Natural killer cell (primary cell): ENCODE measurements around the gene CNNM3. TPM values are rescaled to one million over a fixed set of nuclear protein-coding genes. Genes with fewer than 3 reads are reported as not detected.
A peak's percentile ranks its signal among the peaks of the same experiment; 100 is the strongest.

ENCODE experiments used
- ATAC-seq, 3 donors: fragments of 150-1000 bp in 2 of 3; fragments of 200-7000 bp in 1 of 3; cut with Tn5 transposase; 1 replicate in 1 of 3; 2 replicates in 2 of 3; pipeline ENCODE4 v1.10.0; 2021; ENCODE audit warnings: mild to moderate bottlenecking in 2 of 3, moderate library complexity in 2 of 3
- DNase-seq, 2 donors: peaks; one replicate each; pipeline versions ENCODE4 v3.0.0 to v3.0.0-alpha.2; 2013 to 2021; ENCODE audit warnings: mixed read lengths in 1 of 2
- H3K27ac ChIP-seq: one replicate; pipeline ENCODE4 v1.5.1; 2013; ENCODE audit warnings: mild to moderate bottlenecking, low read length
- H3K27me3 ChIP-seq: one replicate; pipeline ENCODE4 v1.6.1; 2013; ENCODE audit warnings: low read length; ENCODE audit not compliant: control insufficient read depth, insufficient read depth
- H3K36me3 ChIP-seq: one replicate; pipeline ENCODE4 v1.6.1; 2013; ENCODE audit warnings: low read length; ENCODE audit not compliant: control insufficient read depth, insufficient read depth
- H3K4me1 ChIP-seq: one replicate; pipeline ENCODE4 v1.6.1; 2013; ENCODE audit warnings: low read length; ENCODE audit not compliant: control insufficient read depth, insufficient read depth
- H3K4me3 ChIP-seq: one replicate; pipeline ENCODE4 v1.5.1; 2013; ENCODE audit warnings: low read length
- H3K9me3 ChIP-seq: one replicate; pipeline ENCODE4 v1.6.1; 2013; ENCODE audit warnings: low read length; ENCODE audit not compliant: control insufficient read depth, insufficient read depth
- H3K27ac Mint-ChIP-seq, 2 donors: one replicate each; pipeline ENCODE4 v1.8.0; 2022; ENCODE audit warnings: mild to moderate bottlenecking in 2 of 2, mixed read lengths in 2 of 2, moderate library complexity in 1 of 2
- H3K27me3 Mint-ChIP-seq, 2 donors: one replicate each; pipeline ENCODE4 v1.8.0; 2022; ENCODE audit warnings: low read depth in 2 of 2, mixed read lengths in 2 of 2
- H3K36me3 Mint-ChIP-seq: one replicate; pipeline ENCODE4 v1.8.0; 2022; ENCODE audit warnings: mixed read lengths
- H3K4me1 Mint-ChIP-seq, 2 donors: one replicate each; pipeline ENCODE4 v1.8.0; 2022; ENCODE audit warnings: mixed read lengths in 2 of 2
- H3K4me3 Mint-ChIP-seq: one replicate; pipeline ENCODE4 v1.8.0; 2022; ENCODE audit warnings: mild to moderate bottlenecking, moderate library complexity, mixed read lengths
- H3K9me3 Mint-ChIP-seq, 2 donors: one replicate each; pipeline ENCODE4 v1.8.0; 2022; ENCODE audit warnings: mixed read lengths in 2 of 2
- CTCF ChIP-seq: fragments of 200-600 bp; IDR thresholded peaks from one replicate; pipeline ENCODE4 v1.8.0; 2022; ENCODE audit warnings: antibody characterized with exemption
- WGBS: methylation state at CpG from one replicate; pipeline ENCODE4 v1.1.7; 2013; ENCODE audit warnings: missing lambda C conversion rate; ENCODE audit not compliant: insufficient coverage; 5-methylcytosine and 5-hydroxymethylcytosine counted together
- intact Hi-C: fragments of 100-400 bp; cut with micrococcal nuclease; formaldehyde crosslinking; loops from one replicate; pipeline ENCODE4 v1.14.2; 2022
- total RNA-seq, 4 donors: library from RNA; stranded (reverse); fragments of 120-200 nt in 1 of 4; gene quantifications; one replicate each; pipeline versions ENCODE4 v1.2.3 to v1.2.4, GENCODE V29; 2013 to 2022

Gene CNNM3
- total RNA-seq, 3 donors from 2014 or later (not counting 1 experiment from before 2014, with no cell fraction given), result 33.8 to 55.2 (median 45.6) TPM

- Histone ChIP-seq H3K4me3 (no peak overlapping the region), H3K27me3 (no peaks in the 10 kb centered on the region), H3K36me3 (peaks cover 9% of the 10 kb centered on the region), H3K27ac (no peak overlapping the region), H3K4me1 (peaks cover 23% of the 10 kb centered on the region), H3K9me3 (no peaks in the 10 kb centered on the region)
- Mint-ChIP-seq H3K9me3 (no peaks in the 10 kb centered on the region), H3K4me1 (peaks cover 2 to 6% of the 10 kb centered on the region in 2 donors), H3K36me3 (peaks cover under 1% of the 10 kb centered on the region), H3K27ac (no peak overlapping the region), H3K27me3 (no peaks in the 10 kb centered on the region), H3K4me3 (no peak overlapping the region)
- peak; percentile 87 to 96 (median 96) for ATAC-seq
- 34% methylated on average over 15 of the region's 15 CpGs for WGBS
- TF ChIP-seq CTCF, result peak; percentile 68
- DNase-seq, result peak; percentile 61 to 84
- intact Hi-C loops, result loop anchor here (5.0 kb wide), 1 partner anchor 39 kb away; the partner anchor contains the start of gene CNNM4
Measured at GRCh38 chr2:96801005-96801785, 14.9 kb upstream of the CNNM3 start.

- H3K36me3 ChIP-seq, result peaks cover 9% of the 10 kb centered on the region
- no peaks in the 10 kb centered on the region for H3K27me3 Mint-ChIP-seq
- no peaks in the 10 kb centered on the region for H3K9me3 ChIP-seq
- peak overlapping the region; percentile 52 for H3K27ac ChIP-seq
- 59% methylated on average over 10 of the region's 10 CpGs for WGBS
- H3K9me3 Mint-ChIP-seq, result no peaks in the 10 kb centered on the region
- H3K4me3 ChIP-seq, result no peak overlapping the region
- peak in 2 of 3 donors; percentile 24 to 34 for ATAC-seq
- no peak overlapping the region for H3K4me3 Mint-ChIP-seq
- TF ChIP-seq CTCF, result no peak
- peaks cover 30% of the 10 kb centered on the region for H3K4me1 ChIP-seq
- H3K4me1 Mint-ChIP-seq, result peaks cover 10 to 14% of the 10 kb centered on the region in 2 donors
- H3K27ac Mint-ChIP-seq, result no peak overlapping the region
- H3K36me3 Mint-ChIP-seq, result peaks cover 6% of the 10 kb centered on the region
- H3K27me3 ChIP-seq, result no peaks in the 10 kb centered on the region
- DNase-seq, result peak in 1 of 2 donors; percentile 43
- intact Hi-C loops, result loop anchor here (5.0 kb wide), 1 partner anchor 40 kb away; the partner anchor contains the start of gene CNNM4
Measured at GRCh38 chr2:96801786-96802595, 14.1 kb upstream of the CNNM3 start.

GRCh38 chr2:96802721-96803120, 13.3 kb upstream of the CNNM3 start:
- Histone ChIP-seq H3K9me3 (no peaks in the 10 kb centered on the region), H3K4me1 (peaks cover 36% of the 10 kb centered on the region), H3K36me3 (peaks cover 7% of the 10 kb centered on the region), H3K27me3 (no peaks in the 10 kb centered on the region), H3K27ac (no peak overlapping the region), H3K4me3 (no peak overlapping the region)
- H3K27me3 Mint-ChIP-seq, result no peaks in the 10 kb centered on the region
- H3K36me3 Mint-ChIP-seq, result peaks cover 6% of the 10 kb centered on the region
- DNase-seq, result no peak
- peak overlapping the region in 1 of 2 donors; percentile 22 for H3K27ac Mint-ChIP-seq
- no peak for TF ChIP-seq CTCF
- ATAC-seq, result no peak
- 98% methylated on average over 7 of the region's 7 CpGs for WGBS
- no peak overlapping the region for H3K4me3 Mint-ChIP-seq
- intact Hi-C loops, result loop anchor here (5.0 kb wide), 1 partner anchor 40 kb away; the partner anchor contains the start of gene CNNM4
- H3K9me3 Mint-ChIP-seq, result no peaks in the 10 kb centered on the region
- peaks cover 12 to 19% of the 10 kb centered on the region in 2 donors for H3K4me1 Mint-ChIP-seq
